Measurements from ENCODE around the gene PBX4. TPM values are rescaled to one million over a fixed set of nuclear protein-coding genes. Genes with fewer than 3 reads are reported as not detected.
"Not testable (repeated sequence)": the region's sequence is repeated elsewhere in the genome, so short reads cannot be mapped to it uniquely, and the experiment has no call there.

The PBX4 gene
- total RNA-seq, 1 donor from 2014 or later: 2.7 TPM

GRCh38 chr19:19613506-19613905 is 5.0 kb downstream of the PBX4 start:
- H3K4me3 ChIP-seq (ENCODE audit: low read depth, low read length): no peak overlapping the region

DNA sequence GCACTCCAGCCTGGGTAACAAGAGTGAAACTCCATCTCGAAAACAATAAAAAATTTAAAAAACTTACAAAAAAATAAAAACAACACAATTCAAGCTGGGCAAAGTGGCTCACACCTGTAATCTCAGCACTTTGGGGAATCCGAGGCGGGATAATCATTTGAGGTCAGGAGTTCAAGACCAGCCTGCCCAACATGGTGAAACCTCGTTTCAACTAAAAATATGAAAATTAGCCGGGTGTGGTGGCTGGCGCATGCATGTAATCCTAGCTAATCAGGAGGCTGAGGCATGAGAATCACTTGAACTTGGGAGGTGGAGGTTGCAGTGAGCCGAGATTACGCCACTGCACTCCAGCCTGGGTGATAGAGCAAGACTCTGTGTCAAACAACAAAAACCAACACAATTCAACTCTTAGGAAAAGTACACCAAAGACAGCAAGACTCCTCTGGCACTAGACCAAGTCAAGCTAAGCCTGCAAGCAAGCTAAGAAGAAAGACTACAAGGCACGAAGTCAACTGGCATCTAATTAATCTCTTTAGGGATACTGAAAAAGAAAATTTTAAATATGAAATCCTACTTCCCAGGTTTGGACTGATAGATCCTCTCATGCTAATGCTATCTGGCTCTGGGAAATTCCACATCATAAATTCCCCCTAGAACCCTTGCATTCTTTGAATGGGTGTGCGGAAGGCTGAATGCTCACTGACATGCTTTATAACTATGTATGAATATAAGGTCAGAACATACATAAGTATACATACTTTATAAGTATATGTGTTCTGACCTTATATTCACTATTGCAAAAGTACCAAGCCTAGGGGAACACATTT is 7.9 kb downstream of the PBX4 start:
- DNase-seq (ENCODE audit: low read depth): no peak
- TF ChIP-seq, protein P1, sequence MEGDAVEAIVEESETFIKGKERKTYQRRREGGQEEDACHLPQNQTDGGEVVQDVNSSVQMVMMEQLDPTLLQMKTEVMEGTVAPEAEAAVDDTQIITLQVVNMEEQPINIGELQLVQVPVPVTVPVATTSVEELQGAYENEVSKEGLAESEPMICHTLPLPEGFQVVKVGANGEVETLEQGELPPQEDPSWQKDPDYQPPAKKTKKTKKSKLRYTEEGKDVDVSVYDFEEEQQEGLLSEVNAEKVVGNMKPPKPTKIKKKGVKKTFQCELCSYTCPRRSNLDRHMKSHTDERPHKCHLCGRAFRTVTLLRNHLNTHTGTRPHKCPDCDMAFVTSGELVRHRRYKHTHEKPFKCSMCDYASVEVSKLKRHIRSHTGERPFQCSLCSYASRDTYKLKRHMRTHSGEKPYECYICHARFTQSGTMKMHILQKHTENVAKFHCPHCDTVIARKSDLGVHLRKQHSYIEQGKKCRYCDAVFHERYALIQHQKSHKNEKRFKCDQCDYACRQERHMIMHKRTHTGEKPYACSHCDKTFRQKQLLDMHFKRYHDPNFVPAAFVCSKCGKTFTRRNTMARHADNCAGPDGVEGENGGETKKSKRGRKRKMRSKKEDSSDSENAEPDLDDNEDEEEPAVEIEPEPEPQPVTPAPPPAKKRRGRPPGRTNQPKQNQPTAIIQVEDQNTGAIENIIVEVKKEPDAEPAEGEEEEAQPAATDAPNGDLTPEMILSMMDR (conservative IDR thresholded peaks at IDR 0.05; ENCODE audit: low read depth, low read length): no peak
- no peak overlapping the region for H3K4me3 ChIP-seq (ENCODE audit: low read depth, low read length)

More at GRCh38 chr19:19613506-19613905, 5.0 kb downstream of the PBX4 start:
- DNase-seq (ENCODE audit: low read depth): no peak
- TF ChIP-seq, protein P1 (conservative IDR thresholded peaks at IDR 0.05; ENCODE audit: low read depth, low read length): no peak

DNA sequence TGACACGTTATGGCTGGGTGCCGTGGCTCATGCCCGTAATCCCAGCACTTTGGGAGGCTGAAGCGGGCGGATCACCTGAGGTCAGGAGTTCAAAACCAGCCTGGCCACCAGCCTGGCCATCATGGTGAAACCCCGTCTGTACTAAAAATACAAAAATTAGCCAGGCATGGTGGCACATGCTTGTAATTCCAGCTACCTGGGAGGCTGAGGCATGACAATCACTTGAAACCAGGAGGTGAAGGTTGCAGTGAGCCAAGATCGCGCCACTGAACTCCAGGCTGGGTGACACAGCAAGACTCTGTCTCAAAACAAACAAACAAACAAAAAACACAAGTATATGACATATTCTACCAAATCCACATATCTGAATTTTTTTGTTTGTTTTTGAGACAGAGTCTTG is 11.8 kb downstream of the PBX4 start:
- not testable (repeated sequence) for H3K4me3 ChIP-seq (ENCODE audit: low read depth, low read length); DNase-seq (ENCODE audit: low read depth)

GRCh38 chr19:19606021-19606420 is 12.5 kb downstream of the PBX4 start:
- no peak for DNase-seq (ENCODE audit: low read depth)
- no peak overlapping the region for H3K4me3 ChIP-seq (ENCODE audit: low read depth, low read length)
- TF ChIP-seq, protein P1 (conservative IDR thresholded peaks at IDR 0.05; ENCODE audit: low read depth, low read length): no peak

DNA sequence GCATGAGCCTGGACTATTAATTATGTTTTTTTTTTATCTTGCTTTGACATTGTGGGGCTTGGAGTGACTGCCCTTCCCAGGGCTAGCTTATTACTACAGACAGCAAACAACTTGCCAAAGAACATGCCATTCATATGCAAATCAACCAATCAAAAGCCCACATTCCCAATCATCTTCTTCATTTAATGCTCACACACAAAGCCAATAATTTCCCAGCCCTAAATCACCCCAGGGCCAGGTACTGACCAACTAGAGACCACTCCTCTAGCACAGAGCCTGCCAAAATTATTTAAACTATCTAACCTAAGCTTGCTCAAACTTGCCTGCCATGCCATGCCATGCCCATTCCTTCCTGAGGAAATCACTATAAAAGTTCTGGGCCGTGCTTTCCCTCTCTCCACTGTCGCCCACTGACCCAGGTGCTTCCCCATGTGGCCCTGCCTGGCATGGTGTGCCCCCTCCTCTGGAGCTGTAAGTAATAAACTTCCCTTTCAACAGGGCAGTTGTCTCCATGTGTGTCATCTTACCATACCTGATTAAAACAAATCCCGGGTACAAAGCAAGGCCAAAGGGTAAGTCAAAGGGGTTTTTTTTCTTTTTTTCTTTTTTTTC is 15.7 kb downstream of the PBX4 start:
- no peak for DNase-seq (ENCODE audit: low read depth)
- TF ChIP-seq, protein P1 (conservative IDR thresholded peaks at IDR 0.05; ENCODE audit: low read depth, low read length): no peak
- H3K4me3 ChIP-seq (ENCODE audit: low read depth, low read length): no peak overlapping the region

DNA sequence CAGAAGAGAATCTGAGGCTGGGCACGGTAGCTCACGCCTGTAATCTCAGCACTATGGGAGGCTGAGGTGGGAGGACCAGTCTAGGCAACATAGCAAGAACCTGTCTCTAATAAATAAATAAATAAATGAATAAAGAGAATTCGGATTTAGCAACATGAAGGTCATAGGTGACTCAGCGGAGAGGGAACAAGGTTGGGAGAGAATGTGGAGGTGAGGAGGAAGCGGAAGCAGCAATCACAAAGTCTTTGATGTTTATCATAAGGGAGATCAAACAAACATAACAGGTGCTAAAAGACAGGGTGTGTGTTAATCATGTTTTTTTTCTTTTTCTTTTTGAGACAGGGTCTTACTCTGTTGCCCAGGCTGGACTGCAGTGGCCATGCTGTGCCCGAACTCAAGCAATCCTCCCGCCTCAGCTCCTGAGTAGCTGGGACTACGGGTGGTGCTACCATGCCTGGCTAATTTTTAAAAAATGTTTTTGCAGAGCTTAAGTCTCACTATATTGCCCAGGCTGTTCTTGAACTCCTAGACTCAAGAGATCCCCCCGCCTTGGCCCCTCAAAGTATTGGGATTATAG is 16.3 kb downstream of the PBX4 start:
- H3K4me3 ChIP-seq (ENCODE audit: low read depth, low read length): no peak overlapping the region
- TF ChIP-seq, protein P1 (conservative IDR thresholded peaks at IDR 0.05; ENCODE audit: low read depth, low read length): no peak

GRCh38 chr19:19600793-19601330 is 17.6 kb downstream of the PBX4 start:
- H3K4me3 ChIP-seq (ENCODE audit: low read depth, low read length): no peak overlapping the region
- TF ChIP-seq, protein P1 (conservative IDR thresholded peaks at IDR 0.05; ENCODE audit: low read depth, low read length): no peak
- DNase-seq (ENCODE audit: low read depth): no peak

More for the DNA sequence above, 16.3 kb downstream of the PBX4 start:
- no peak for DNase-seq (ENCODE audit: low read depth)

DNA sequence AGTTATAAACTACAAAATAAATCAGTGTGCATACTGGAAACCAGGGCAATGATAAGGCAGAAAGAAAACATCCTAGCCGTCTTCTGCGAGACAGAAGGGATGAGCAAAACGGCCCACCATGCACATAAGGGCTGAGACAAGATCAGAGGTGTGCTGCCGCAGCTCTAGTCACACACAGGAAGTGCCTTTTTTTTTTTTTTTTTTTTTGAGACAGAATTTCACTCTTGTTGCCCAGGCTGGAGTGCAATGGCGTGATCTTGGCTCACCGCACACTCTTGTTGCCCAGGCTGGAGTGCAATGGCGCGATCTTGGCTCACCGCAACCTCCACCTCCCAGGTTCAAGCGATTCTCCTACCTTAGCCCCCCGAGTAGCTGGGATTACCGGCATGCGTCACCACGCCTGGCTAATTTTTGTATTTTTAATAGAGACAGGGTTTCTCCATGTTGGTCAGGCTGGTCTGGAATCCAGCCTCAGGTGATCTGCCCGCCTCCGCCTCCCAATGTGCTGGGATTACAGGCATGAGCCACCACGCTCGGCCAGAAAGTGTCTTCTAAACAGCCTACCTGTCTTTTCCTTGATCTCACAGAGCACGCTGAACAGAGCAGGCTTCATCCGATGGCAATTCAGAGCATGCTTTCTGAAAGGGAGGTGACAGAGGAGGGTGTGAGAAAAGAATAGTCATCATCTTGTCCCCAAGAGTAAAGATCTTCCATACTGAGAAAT is 19.6 kb downstream of the PBX4 start:
- H3K4me3 ChIP-seq (ENCODE audit: low read depth, low read length); DNase-seq (ENCODE audit: low read depth): not testable (repeated sequence)
